GM12878 (cell line): ENCODE results near the gene WDR12. TPM values are rescaled to one million over a fixed set of nuclear protein-coding genes. Genes with fewer than 3 reads are reported as not detected.

ENCODE experiments used
- ATAC-seq: fragments of 200-7000 bp; cut with Tn5 transposase; 3 replicates; pipeline ENCODE4 v1.9.1; 2020; ENCODE audit warnings: mild to moderate bottlenecking, moderate library complexity
- BruUV-seq: library from RNA; stranded (reverse); fragments of 400-500 nt; replicated peaks from 2 replicates; lab custom pipeline; 2021; lab: Mats Ljungman, UMichigan
- CTCF ChIA-PET: fragments of 300-600 bp; sonication (Branson Sonifier 250); formaldehyde crosslinking; extraction: SDS; loops from one replicate; lab custom pipeline; 2021; ENCODE audit warnings: inconsistent platforms; lab: Yijun Ruan, JAX
- POLR2A ChIA-PET: fragments of 350-600 bp; formaldehyde crosslinking; extraction: SDS; loops from one replicate; lab custom pipeline; 2021; ENCODE audit warnings: inconsistent platforms; lab: Charles Lee
- RAD21 ChIA-PET: fragments of 300-600 bp; sonication (Branson Sonifier 250); formaldehyde crosslinking; loops from one replicate; lab custom pipeline; 2023; ENCODE audit warnings: antibody characterized with exemption; ENCODE audit not compliant: unreplicated experiment; lab: Charles Lee
- SMC1A ChIA-PET: fragments of 300-600 bp; sonication (Branson Sonifier 250); formaldehyde crosslinking; loops from one replicate; lab custom pipeline; 2023; ENCODE audit not compliant: unreplicated experiment, uncharacterized antibody; lab: Charles Lee
- DNase-seq: peaks from one replicate; pipeline ENCODE4 v3.0.0-alpha.2; 2011; ENCODE audit warnings: low read depth, low spot score
- FAIRE-seq: peaks from 3 replicates; lab custom pipeline; 2011; peaks lifted over from hg19 to GRCh38; lab: Jason Lieb, UNC
- H2AFZ ChIP-seq: 2 replicates; pipeline ENCODE4 v1.6.0; 2011; ENCODE audit warnings: low read depth, low read length, control low read depth; ENCODE audit not compliant: control insufficient read depth
- H3K27ac ChIP-seq: 2 replicates; pipeline ENCODE4 v1.5.1; 2011; ENCODE audit warnings: control low read depth; ENCODE audit not compliant: control insufficient read depth, insufficient read depth
- H3K27me3 ChIP-seq, 2 experiments: replicated peaks in 1 of 2; 2 replicates each; pipeline versions ENCODE4 v1.6.0 to v1.6.1; 2011; ENCODE audit warnings: low read length in 1 of 2; ENCODE audit not compliant: control insufficient read depth in 2 of 2, insufficient read depth in 2 of 2
- H3K36me3 ChIP-seq, 2 experiments: 2 replicates each; pipeline ENCODE4 v1.5.1; 2011; ENCODE audit warnings: low read length in 1 of 2; ENCODE audit not compliant: control insufficient read depth in 2 of 2, insufficient read depth in 2 of 2
- H3K4me1 ChIP-seq: 2 replicates; pipeline ENCODE4 v1.6.1; 2011; ENCODE audit warnings: mild to moderate bottlenecking, low read length, moderate library complexity, mixed read lengths; ENCODE audit not compliant: control insufficient read depth, insufficient read depth
- H3K4me2 ChIP-seq: 2 replicates; pipeline ENCODE4 v1.6.0; 2011; ENCODE audit warnings: control low read depth; ENCODE audit not compliant: control insufficient read depth, insufficient read depth
- H3K4me3 ChIP-seq: fragments of 200-600 bp; sonication (generic); 2 replicates; pipeline ENCODE4 v1.5.1; 2016
- H3K79me2 ChIP-seq: 2 replicates; pipeline ENCODE4 v1.6.0; 2011; ENCODE audit warnings: low read length; ENCODE audit not compliant: control insufficient read depth, insufficient read depth
- H3K9ac ChIP-seq: 2 replicates; pipeline ENCODE4 v1.8.0; 2011; ENCODE audit warnings: low read length, control low read depth, mixed read lengths; ENCODE audit not compliant: control insufficient read depth, insufficient read depth
- H3K9me3 ChIP-seq: replicated peaks from 3 replicates; pipeline ENCODE4 v1.5.1; 2011; ENCODE audit warnings: mild to moderate bottlenecking, low read length; ENCODE audit not compliant: control insufficient read depth, insufficient read depth
- H4K20me1 ChIP-seq: 2 replicates; pipeline ENCODE4 v1.6.0; 2011; ENCODE audit not compliant: control insufficient read depth, insufficient read depth
- GATAD2B ChIP-seq: fragments of 450-650 bp; conservative IDR thresholded peaks from 2 replicates; pipeline ENCODE4 v1.6.1; 2017; ENCODE audit warnings: low read depth, mild to moderate bottlenecking, moderate library complexity
- LARP7 ChIP-seq: fragments of 450-650 bp; IDR thresholded peaks from 2 replicates; pipeline ENCODE4 v1.6.1; 2017; ENCODE audit warnings: mild to moderate bottlenecking
- MEF2B ChIP-seq: fragments of 450-650 bp; IDR thresholded peaks from 2 replicates; pipeline ENCODE4 v1.6.1; 2018; ENCODE audit warnings: mild to moderate bottlenecking, moderate library complexity; ENCODE audit not compliant: partially characterized antibody, poor library complexity, severe bottlenecking
- SREBF2 ChIP-seq: IDR thresholded peaks from 2 replicates; pipeline ENCODE4 v1.6.1; 2012; ENCODE audit warnings: mild to moderate bottlenecking, low read length
- ZNF24 ChIP-seq: fragments of 450-650 bp; IDR thresholded peaks from 2 replicates; pipeline ENCODE4 v1.6.1; 2017; ENCODE audit warnings: antibody characterized with exemption, mild to moderate bottlenecking
- WGBS: methylation state at CpG from one replicate; pipeline ENCODE4 v1.1.6; 2016; ENCODE audit warnings: low lambda C conversion rate; ENCODE audit not compliant: insufficient replicate concordance, insufficient coverage; ENCODE audit errors: missing lambda C conversion rate; 5-methylcytosine and 5-hydroxymethylcytosine counted together
- in situ Hi-C: fragments of 300-500 bp; cut with MboI; formaldehyde crosslinking; loops from 9 replicates; pipeline ENCODE4 v1.14.3; 2018; ENCODE audit warnings: mixed read lengths
- intact Hi-C: fragments of 100-400 bp; cut with micrococcal nuclease; formaldehyde crosslinking; loops from one replicate; pipeline ENCODE4 v1.14.2; 2022; ENCODE audit not compliant: unreplicated experiment
- polyA plus RNA-seq, 11 experiments: library from polyadenylated mRNA; depleted of rRNA in 4 of 11; unstranded in 6 of 11; stranded (reverse) in 5 of 11; fragments of >200 nt; fragmentation: Nextera tagmentation in 4 of 11; fragmentation: Illumina TruSeq in 1 of 11; extraction: Ambion mirVana in 4 of 11; extraction: Trizol in 1 of 11; gene quantifications; 1 replicate in 1 of 11; 2 replicates in 10 of 11; pipeline versions ENCODE4 v1.2.1 to v1.2.3, GENCODE V29; 2011 to 2016; ENCODE audit warnings: inconsistent platforms in 2 of 11, missing spikeins in 2 of 11, low read depth in 1 of 11
- total RNA-seq, 4 experiments: library from RNA; depleted of rRNA in 3 of 4; stranded (reverse); fragments of >200 nt in 3 of 4; fragmentation: Illumina TruSeq in 1 of 4; extraction: Trizol in 1 of 4; gene quantifications; 2 replicates each; pipeline versions ENCODE4 v1.2.1 to v1.2.3, GENCODE V29; 2013 to 2021

The WDR12 gene
- total and polyA plus RNA-seq, 10 of the 15 experiments (the other 5 are each of a cell fraction or from before 2014, with no cell fraction given) = 52.9 to 256 (median 108) TPM

GRCh38 chr2:202848813-202849212 lies 62.7 kb downstream of the WDR12 start:
- H3K4me2 ChIP-seq = no peak overlapping the region
- peak overlapping the region; percentile 10; the same call in 1 of the 2 replicates for H2AFZ ChIP-seq
- in situ Hi-C loops (no loop called here), intact Hi-C loops (no loop called here)
- H3K4me3 ChIP-seq = no peak overlapping the region
- H3K36me3 ChIP-seq = no peaks in the 10 kb centered on the region; a peak in 1 of 4 replicates
- H3K9ac ChIP-seq = no peak overlapping the region
- WGBS = 62% methylated on average over 8 of the region's 8 CpGs
- peak; percentile 86 for ATAC-seq
- ChIA-PET CTCF (interaction anchor here (0.7 to 1.2 kb wide), 3 partner anchors 18 to 260 kb away, joined by 3 to 7 read pairs (median 3); no protein-coding TSS in a partner anchor), SMC1A (interaction anchor here (0.8 to 2.5 kb wide), 9 partner anchors 9 to 558 kb away, joined by 3 to 20 read pairs (median 3); no protein-coding TSS in a partner anchor), POLR2A (no interaction called here), RAD21 (interaction anchor here (1.4 to 2.9 kb wide), 4 partner anchors 19 to 260 kb away, joined by 5 to 14 read pairs (median 5); partner anchors contain the start of gene ICA1L)
- H4K20me1 ChIP-seq = no peaks in the 10 kb centered on the region
- no TSS peak for BruUV-seq
- DNase-seq = no peak
- FAIRE-seq = peak; percentile 38
- no peak overlapping the region for H3K27ac ChIP-seq
- H3K4me1 ChIP-seq = peaks cover 11% of the 10 kb centered on the region
- TF ChIP-seq ZNF24 = 0 out of 2 replicates have a peak, but pooled peaks have one; percentile 24
- 0 out of 2 replicates have a peak, but pooled peaks have one; percentile 29 for TF ChIP-seq GATAD2B
- peak; percentile 86 for TF ChIP-seq MEF2B
- peak; percentile 52; the same call in 1 of the 2 replicates for TF ChIP-seq LARP7
- no peak for TF ChIP-seq SREBF2
- TF ChIP-seq, all 136 proteins: peak for 4
- Histone ChIP-seq H3K9me3 (no peaks in the 10 kb centered on the region), H3K27me3 (no peaks in the 10 kb centered on the region), H3K79me2 (no peaks in the 10 kb centered on the region)
